NCI-H2227 treated with DMSO at 0.1 percent for 48 hours (cell line): ENCODE data around the gene TMPRSS2.

ENCODE experiments used
- DNase-seq: peaks from one replicate; lab custom pipeline; 2025; lab: John Stamatoyannopoulos, UW

Gene TMPRSS2

DNA sequence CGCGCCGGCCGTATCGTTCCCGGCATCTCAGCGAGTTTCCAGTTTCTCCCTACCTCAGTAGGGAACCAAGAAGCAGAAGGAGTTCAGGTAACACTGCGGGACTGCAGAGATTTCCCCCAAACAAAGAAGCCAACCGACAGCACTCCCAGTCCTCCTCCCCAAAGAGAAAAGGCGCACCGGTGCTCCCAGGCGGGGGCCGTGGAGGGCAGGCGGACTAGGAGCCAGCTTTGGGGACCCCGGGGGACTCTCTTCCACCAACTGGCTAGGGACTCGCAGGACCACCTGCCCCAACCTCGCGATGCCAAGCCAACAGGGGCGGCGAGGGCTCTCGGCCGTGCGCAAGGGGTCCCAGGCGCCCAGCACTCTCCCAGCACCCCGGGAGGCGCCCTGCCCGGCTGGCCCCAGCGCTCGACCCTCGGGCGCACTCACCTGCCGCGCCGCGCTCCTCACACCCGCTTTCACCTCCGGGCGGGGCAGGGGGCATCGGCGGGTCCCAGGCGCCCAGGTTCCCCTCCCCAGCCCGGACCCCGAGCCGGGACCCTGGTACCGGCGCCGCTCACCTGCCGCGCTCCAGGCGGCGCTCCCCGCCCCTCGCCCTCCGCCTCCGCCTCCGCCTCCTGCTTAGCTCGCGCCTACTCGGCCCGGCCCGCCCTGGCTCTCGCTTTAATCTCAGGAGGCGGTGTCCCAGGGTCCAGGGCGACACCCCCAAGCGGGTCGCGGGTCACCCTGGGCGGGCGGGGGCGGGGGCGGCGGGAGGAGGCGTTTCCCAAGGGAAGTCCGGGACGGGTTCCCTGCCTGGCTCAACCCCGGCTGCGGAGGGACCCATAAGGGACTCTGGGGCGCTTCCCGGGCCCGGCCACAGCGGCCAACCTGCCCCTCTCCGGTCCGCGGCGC lies at the start of gene TMPRSS2:
Gene TMPRSS2 (minus strand): TSS at position 638 of the 894 bp plus-strand sequence. CDS start 10,025 bp downstream, outside the sequence.
- no peak for DNase-seq

DNA sequence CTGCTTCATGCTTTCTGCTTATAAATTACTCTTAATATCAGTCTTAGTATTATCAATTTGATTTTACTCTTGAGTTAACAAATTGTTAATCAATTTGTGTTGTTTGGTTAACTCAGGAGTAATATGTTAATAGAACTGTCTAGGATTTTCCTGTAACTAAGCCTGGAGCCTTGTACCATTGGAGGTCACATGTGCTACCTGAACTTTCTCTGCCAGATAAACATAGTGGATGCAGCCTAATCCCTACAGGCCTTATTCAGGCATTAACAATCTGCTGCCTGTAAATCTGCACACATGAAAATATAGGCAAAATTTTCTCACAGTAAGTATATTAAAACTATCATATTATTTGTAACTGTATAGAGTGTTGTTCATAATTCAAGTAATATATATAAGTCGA lies 47.1 kb upstream of the TMPRSS2 start:
- DNase-seq: no peak

DNA sequence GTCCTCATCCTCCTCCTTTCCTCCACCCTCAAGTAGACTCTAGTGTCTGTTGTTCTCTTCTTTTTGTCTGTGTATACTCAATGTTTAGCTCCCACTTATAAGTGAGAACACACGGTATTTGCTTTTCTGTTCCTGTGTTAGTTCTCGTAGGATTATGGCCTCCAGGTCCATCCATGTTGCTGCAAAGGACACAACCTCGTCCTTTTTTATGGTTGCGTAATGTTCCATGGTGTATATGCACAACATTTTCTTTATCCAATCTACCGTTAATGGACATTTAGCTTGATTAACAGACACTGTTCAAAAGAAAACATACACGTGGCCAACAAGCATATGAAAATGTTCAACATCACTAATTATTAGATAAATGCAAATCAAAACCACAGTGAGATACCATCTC lies 44.3 kb upstream of the TMPRSS2 start:
- DNase-seq: no peak

DNA sequence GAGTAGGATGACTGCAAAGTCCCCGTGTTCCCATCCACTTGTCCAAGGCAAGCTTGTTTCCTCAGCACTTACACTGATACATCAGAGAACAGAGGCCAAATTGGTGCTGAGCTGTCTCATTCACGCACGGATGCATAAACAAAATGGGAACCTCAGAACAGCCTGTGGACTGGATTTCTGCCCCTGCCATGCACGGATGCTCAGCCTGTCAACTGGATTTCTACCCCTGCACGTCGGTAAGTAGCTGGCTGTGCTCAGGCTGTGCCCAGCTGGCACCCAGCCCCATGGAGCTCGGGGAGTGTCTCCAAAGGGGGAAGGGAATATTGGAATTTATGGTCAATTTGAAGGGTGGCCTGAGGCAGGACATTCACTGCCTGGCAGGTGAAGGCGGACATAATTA lies 40.8 kb upstream of the TMPRSS2 start:
- DNase-seq: no peak

DNA sequence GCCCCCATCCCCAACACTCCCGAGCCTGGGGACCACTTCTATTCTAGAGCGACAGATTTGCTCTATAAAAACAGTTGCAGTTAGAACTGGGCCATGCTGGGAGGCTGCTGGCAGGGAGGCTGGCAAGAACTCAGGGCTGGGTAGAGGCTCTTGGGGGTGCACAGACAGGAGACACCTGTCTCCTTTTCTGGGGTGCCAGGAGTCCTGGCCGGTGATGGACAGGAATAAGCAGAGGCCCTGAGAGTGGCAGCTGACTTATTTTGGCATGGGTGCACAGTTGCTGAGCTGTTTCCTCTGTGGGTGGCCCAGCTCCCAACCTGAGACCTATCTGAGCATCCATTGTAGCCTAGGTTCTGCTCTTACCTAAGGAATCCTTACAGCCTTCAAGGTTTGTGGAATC lies 39.2 kb upstream of the TMPRSS2 start:
- DNase-seq: no peak

DNA sequence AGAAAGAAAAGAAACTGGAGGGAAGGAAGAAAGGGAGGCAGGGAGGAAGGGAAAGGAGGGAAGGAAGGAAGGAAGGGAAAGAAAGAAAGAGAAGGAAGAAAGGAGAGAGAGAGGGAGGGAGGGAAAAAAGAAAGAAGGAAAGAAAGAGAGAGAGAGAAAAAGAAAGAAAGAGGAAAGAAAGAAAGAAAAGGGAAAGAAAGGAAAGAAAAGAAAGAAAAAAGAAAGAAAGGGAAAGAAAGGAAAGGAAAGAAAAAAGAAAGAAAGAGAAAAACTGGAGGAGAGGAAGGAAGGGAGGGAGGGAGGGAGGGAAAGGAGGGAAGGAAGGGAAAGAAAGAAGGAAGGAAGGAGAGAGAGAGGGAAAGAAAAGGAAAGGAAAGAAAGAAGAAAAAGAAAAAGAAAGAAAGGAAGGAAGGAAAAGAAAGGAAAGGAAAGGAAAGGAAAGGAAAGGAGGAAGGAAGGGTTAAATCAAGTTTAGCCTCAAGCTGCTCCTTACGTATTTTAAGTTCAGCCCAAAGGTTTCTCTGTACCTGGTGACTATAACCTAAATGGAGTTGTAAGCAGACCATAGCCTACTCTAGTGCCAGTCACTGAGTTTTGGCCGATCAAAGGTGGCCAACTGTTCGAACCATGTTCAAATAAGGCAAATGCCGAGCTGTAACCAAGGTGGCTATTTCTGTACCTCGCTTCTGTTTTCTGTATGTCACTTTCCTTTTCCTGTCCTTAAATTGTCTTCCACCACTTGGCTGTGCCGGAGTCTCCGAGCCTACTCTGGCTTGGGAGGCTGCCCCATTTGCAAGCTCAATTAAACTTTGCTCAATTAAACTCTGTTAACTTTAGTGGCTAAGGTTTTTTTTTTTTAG lies 37.8 kb upstream of the TMPRSS2 start:
- DNase-seq: no peak

DNA sequence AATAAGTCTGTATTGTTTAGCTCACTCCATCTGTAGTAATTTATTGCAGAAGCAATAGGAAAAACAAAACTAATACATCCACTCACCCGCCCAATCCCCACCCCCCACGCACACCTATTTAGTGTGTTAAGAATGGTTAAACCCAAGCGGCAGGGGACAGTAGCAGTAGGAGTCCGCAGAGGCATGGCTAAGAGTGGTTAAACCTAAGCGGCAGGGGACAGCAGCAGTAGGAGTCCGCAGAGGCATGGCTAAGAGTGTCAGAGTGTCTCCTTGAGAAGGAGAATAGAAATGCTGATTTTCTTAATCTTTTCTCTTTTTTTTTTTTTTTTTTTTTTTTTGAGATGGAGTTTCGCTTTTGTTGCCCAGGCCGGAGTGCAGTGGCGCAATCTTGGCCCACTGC lies 34.8 kb upstream of the TMPRSS2 start:
- DNase-seq: no peak

DNA sequence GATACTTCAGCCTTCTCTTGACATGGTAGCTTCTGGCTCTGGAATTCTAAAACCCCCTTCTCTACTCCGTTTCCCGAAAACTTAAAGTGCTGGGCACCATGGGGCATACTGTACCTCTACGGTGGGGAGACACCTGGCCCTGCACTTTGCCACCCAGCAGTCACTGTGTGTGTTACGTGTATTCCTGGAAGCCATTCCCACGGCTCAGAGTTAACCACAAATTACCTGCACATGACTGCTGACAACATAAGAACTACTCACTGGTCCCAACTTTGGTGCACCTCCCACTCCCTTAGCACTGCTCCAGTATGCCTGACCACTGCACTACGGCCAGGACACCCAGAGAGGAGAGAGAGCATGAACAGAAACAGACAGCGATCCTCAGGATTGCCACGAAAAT lies 29.4 kb upstream of the TMPRSS2 start:
- DNase-seq: no peak

DNA sequence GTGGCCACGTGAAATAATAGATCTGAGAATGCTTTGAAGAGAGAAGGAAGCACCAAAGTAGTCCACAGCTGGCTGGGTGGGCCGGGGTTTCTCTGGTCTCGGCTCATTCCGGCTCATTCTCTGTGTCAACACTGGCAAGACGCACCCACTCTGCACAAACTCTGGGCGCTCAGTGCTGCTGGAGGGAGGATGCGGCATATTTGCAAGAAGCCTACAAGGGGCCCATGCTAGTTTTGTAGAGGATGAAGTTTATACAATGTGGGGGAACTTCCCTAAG lies 28.8 kb upstream of the TMPRSS2 start:
- DNase-seq: no peak

DNA sequence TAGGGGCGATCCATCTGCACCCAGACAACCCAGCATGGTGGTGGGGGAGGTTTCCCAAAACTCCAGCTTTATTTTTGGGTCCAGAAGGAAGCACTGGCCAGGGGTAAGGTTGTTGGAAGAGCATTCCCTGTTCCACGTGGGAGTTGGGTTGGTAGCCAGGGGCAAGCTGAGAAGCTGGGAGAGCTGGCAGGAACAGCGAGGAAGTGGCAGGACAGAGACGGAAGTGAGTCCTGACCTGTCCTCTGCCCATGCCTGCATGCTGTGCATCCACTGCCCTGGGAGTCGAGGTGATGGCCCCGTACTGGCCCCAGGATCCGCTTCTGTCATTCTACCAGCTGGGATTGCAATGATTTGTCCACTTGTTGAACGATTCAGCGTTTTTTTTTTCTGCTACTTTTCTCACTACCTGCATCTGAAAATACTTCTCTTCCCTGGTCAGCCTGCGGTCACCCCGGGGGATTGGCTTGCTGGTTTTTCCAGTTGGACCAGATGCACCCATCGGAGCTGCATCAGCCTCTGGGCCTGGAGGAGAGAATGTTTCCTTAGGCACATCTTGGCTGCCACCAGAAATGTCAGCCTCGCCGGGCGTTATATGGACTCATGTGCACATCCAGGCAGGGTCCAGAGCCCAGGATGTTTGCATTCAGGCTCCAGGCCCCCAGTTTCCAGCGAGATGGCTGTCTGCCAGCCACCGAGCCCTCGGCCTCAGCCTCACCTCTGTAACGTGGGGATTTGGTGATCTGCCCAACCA lies 28.3 kb upstream of the TMPRSS2 start:
- no peak for DNase-seq

DNA sequence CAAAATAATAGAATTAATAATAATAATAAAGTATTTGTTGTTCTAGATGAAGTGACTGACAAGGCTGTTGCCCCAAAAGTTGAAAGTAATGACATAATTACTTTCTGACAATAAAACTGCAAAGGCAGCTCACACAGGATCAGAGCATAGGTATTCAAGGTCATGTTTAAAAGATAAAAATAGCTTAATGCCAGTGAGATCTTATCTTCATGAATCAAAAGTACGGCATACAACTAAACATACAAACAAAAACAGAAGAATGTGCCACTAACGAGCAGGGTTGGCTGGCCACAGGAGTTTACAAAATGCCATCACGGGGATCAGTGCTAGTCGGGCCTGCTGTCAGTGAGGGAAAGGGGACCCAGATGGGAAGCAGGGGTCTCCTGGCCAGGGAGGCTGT lies 22.4 kb upstream of the TMPRSS2 start:
- no peak for DNase-seq

DNA sequence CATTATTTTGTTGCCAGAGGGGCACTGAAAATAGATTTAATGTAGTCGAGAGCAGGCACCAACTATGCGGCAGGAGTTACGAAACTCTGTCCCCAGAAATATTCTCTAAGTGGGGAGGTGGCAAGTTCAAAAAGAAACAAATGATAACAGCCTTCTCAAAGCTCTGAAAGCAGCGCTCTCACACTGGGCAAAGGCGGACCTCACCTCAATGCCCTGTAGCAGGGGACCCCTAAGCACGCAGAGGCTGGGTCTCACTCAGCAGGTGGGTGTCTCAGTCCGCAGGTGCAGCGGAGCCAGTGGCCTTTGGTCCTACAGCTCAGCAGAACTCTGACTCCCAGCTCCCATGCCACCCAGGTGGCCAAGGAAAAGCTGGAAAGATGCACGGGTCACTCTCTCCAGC lies 21.8 kb upstream of the TMPRSS2 start:
- DNase-seq: no peak

DNA sequence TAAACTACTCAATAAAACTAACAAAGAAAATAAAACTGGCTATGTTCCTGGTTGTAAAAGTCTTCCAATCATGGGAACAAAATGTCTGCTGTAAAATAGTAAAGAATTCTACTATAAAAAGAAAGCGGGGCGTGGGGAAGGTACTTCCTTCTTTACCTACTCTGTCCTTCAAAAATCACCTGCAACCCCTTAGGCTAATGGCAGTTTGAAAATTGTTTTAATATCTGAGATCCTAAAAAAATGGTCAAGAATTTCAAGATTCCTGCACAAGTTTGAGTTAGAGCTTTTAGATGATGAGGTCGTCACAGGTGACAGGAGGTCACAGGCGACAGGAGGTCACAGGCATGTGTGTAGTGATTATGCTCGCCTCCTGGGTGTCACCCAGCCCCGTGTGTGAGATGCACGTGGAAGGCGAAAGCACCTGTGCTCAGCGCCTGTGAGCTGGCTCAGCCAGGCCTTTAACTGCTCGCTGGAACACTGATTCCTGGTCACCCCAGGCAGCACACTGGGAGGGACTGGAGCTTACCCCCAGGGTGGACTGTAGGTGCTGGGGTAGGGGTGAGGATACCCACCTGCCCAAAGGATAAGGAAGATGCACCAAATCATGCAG lies 18.6 kb upstream of the TMPRSS2 start:
- DNase-seq: no peak

DNA sequence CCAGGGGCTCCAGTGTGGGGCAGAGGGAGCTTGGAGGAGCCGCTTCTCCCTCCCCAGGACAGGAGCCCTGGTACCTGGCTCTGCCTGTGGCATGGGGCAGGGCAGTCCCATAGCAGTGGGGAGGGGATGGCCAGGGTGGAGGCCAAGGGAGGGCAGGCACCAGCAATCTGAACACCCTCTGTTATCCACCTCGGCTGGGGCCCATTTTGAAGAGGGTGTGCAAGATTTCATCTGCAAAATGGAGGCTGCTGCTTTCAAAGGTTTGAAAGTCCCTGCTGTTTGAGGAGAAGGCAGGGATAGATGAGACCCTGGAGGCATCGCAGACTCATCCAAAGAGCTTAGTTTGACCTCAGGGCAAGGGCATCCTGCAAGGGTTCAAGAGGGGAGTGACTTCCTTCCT lies 15.2 kb upstream of the TMPRSS2 start:
- DNase-seq: no peak

DNA sequence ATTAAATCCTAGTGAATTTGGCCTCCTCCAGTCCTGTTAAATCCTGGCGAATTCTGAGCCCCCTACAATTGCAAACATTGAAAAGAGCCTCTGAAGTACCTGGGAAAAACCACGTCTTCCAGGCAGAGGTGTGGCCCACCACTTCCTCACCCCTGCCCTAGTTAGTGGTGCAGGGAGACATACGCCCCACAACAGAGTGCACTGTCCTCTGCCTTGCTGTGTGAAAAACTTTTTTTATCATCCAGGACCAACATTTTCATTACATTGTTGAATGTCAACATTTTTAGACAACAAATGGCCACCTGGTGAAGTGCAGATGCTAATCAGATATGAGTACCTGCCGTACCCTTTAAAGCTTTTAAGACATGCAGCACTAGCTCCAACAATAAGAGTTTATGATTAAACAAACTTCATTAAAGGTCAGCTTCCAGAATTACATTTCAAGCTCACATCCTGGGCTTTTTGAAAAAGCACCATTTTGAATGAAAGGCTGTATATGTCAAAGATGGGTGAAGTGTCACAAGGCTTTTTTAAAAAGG lies 13.6 kb upstream of the TMPRSS2 start:
- DNase-seq: no peak

DNA sequence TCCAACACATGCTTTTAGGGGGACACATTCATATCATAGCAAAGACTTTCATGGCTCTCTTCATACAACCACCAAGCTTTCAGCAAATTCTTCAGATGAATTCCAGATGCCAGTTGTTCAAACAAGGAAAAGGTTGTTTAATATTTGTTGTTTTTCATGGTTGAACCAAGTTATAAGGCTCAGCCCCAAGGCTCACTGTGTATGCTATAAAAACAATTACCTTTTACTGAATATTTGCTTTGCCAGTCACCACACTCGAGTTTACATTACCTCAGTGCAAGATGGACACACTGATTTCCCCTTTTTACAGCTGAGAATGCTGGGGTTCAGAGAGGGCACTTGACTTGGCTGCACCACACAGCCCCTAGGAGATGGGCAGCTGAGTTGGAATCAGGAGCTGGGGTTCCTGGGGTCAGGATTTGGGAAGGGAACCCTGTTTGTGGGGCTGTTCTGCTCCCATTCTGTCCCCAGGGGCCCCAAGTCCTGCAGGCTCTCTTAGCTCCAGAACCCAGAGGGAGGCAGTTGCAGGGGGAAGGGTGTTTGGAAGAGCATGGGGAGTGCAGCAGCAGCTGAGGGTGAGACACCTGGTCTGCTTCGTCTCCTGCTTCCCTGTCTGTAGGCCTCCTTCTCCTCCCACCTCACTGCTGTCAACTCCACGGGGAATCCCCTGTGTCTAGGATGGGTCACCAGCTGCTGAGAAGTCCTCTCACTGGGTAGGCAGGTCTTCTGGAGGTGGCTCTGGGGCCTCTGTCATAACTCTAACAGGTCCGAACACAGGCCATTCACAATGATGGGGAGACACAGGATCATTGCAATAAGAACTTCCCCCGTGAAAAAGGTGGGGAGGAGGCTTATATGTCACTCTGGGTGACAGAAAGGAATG lies 12.8 kb upstream of the TMPRSS2 start:
- DNase-seq: no peak

DNA sequence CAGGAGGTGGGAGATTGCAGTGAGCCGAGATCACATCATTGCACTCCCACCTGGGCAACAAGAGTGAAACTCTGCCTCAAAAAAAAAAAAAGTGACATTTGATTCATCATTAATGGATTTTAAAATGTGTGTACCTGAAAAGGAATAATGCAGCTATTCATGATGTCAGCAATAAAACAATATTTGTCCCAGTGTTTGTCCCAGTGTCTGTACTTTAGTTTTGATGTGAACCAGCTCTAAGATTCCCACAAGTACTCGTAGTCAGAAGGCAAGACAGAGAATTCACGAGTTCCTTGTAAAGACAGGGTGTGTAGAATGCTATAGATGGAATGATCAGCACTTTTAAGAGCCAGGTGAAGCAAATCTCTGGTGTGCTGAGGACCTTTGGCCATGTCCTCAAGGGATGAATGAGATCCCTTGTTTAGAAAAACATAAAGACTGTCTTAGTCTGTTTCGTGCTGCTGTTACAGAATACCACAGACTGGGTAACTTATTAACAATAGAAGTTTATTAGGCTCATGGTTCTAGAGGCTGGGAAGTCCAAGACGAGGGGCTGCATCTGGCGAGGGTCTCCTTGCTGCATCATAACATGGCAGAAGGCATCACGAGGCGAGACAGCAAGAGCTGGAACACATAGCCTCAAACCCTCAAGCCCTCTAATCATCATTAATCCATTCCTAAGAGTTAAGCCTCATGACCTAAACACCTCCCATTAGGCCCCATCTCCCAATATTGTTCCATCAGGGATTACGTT lies 12.0 kb upstream of the TMPRSS2 start:
- DNase-seq: no peak

DNA sequence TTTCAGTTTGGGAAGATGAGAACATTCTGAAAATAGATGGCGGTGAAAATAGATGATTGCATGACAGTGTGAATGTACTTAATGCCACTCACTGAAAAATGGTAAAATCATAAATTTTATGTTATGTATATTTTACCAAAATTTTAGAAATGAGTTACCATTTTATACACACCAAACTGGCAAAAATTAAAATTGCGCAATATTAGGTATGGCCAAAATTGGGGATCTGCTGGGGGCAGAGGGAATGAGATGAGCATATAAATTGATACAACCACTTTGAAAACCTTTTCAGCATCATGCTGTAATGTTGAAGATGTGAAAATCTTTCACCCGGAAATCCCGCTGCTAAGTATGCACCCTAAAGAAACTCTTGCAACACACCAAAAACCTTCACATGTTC lies 10.8 kb upstream of the TMPRSS2 start:
- no peak for DNase-seq

DNA sequence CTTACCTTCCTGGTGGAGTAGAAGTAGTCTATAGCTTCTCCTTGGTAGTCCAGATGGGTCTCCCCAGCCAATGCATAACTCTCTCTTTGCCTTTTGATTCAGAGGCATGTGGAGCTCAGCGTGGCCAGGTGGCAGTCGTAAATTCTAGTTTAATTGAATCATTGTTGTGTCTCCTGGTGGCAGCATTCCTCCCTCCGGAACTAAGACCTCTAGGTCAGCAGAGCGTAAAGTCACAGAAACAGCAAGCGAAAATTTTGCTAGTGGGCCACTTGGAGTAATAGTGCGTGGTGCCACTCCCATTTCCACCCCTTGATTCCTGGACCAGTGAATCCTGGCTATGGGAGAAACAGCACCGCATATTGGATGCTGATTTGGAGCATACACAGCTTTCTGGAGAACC lies 3.9 kb upstream of the TMPRSS2 start:
- DNase-seq: no peak

DNA sequence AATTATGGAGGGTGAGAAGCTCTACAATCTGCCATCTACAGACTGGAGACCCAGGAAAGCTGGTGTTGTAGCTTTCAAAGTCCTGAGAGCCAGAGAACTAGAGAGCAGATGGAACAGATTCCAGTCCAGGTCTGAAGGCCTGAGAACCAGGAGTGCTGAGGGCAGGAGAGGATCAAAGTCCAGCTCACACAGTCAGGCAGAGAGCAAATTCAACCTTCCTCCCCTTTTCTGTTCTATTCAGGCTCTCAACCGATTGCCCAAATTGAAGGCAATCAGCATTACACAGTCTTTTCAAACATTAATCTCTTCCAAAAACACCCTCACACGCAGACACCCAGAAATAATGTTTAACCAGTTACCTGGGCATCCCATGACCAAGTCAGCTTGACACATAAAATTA lies 2.5 kb upstream of the TMPRSS2 start:
- DNase-seq: no peak
